Endothelial cell of umbilical vein (primary cell): Measurements from ENCODE around the gene INO80D. TPM values are rescaled to one million over a fixed set of nuclear protein-coding genes. Genes with fewer than 3 reads are reported as not detected.

ENCODE experiments used
- BruUV-seq: library from RNA; stranded (reverse); fragments of 400-500 nt; replicated peaks from 2 replicates; lab custom pipeline; 2021; lab: Mats Ljungman, UMichigan
- CTCF ChIA-PET: fragments of 300-600, 350-600 bp; sonication (Branson Sonifier 250); formaldehyde crosslinking; loops from one replicate; lab custom pipeline; 2021; ENCODE audit warnings: antibody characterized with exemption, inconsistent platforms; lab: Charles Lee
- POLR2A ChIA-PET: fragments of 300-600, 350-600 bp; sonication (Branson Sonifier 250); formaldehyde crosslinking; loops from one replicate; lab custom pipeline; 2021; ENCODE audit warnings: antibody characterized with exemption, inconsistent platforms; lab: Charles Lee
- DNase-seq: peaks from one replicate; pipeline ENCODE4 v3.0.0-alpha.2; 2011; ENCODE audit warnings: low read depth, low spot score
- FAIRE-seq: peaks from 2 replicates; lab custom pipeline; 2011; peaks lifted over from hg19 to GRCh38; lab: Jason Lieb, UNC
- H2AFZ ChIP-seq: 2 replicates; pipeline ENCODE4 v1.6.0; 2012; ENCODE audit warnings: low read depth, low read length, control low read depth, inconsistent platforms
- H3K27ac ChIP-seq: 2 replicates; pipeline ENCODE4 v1.5.1; 2011; ENCODE audit warnings: low read depth, mild to moderate bottlenecking, control low read depth, low read length, moderate library complexity; ENCODE audit not compliant: insufficient read depth
- H3K27me3 ChIP-seq, 2 experiments: 2 replicates each; pipeline versions ENCODE4 v1.6.0 to v1.6.1; 2011; ENCODE audit warnings: low read length in 2 of 2, mixed read lengths in 1 of 2; ENCODE audit not compliant: control insufficient read depth in 2 of 2, insufficient read depth in 2 of 2
- H3K36me3 ChIP-seq, 2 experiments: 2 replicates in 1 of 2; 3 replicates in 1 of 2; pipeline ENCODE4 v1.5.1; 2011; ENCODE audit warnings: low read length in 2 of 2, mild to moderate bottlenecking in 1 of 2, moderate library complexity in 1 of 2; ENCODE audit not compliant: control insufficient read depth in 2 of 2, insufficient read depth in 2 of 2; ENCODE audit errors: extremely low read depth in 1 of 2
- H3K4me1 ChIP-seq: 3 replicates; pipeline ENCODE4 v1.5.1; 2011; ENCODE audit warnings: mild to moderate bottlenecking, low read length; ENCODE audit not compliant: control insufficient read depth, insufficient read depth; ENCODE audit errors: extremely low read depth
- H3K4me2 ChIP-seq: 2 replicates; pipeline ENCODE4 v1.6.1; 2011; ENCODE audit warnings: low read length, control low read depth, mixed read lengths; ENCODE audit not compliant: insufficient read depth
- H3K4me3 ChIP-seq, 3 experiments: fragments of 200-600 bp in 1 of 3; sonication (generic), shearing (Covaris generic) in 1 of 3; replicated peaks in 1 of 3; 2 replicates each; pipeline ENCODE4 v1.5.1; 2011 to 2016; ENCODE audit warnings: control low read depth in 3 of 3, low read length in 3 of 3, mild to moderate bottlenecking in 2 of 3, inconsistent platforms in 1 of 3, low read depth in 1 of 3, moderate library complexity in 1 of 3; ENCODE audit not compliant: insufficient read depth in 1 of 3
- H3K79me2 ChIP-seq: 2 replicates; pipeline ENCODE4 v1.6.0; 2012; ENCODE audit warnings: low read length, inconsistent platforms; ENCODE audit not compliant: control insufficient read depth, insufficient read depth
- H3K9ac ChIP-seq: replicated peaks from 2 replicates; pipeline ENCODE3; 2011; ENCODE audit warnings: low read length, control low read depth; ENCODE audit not compliant: insufficient read depth; ENCODE audit errors: extremely low read depth
- H3K9me1 ChIP-seq: replicated peaks from 3 replicates; pipeline ENCODE4 v1.6.0; 2011; ENCODE audit warnings: mild to moderate bottlenecking, low read length; ENCODE audit not compliant: control insufficient read depth, insufficient read depth; ENCODE audit errors: extremely low read depth
- H3K9me3 ChIP-seq: replicated peaks from 2 replicates; pipeline ENCODE4 v1.5.1; 2012; ENCODE audit warnings: low read length, inconsistent platforms; ENCODE audit not compliant: control insufficient read depth, insufficient read depth
- H4K20me1 ChIP-seq: replicated peaks from 2 replicates; pipeline ENCODE3; 2011; ENCODE audit warnings: mild to moderate bottlenecking, low read length; ENCODE audit not compliant: control insufficient read depth, insufficient read depth; ENCODE audit errors: extremely low read depth
- CTCF ChIP-seq, 2 donors: IDR thresholded peaks; 1 replicate in 1 of 2; 2 replicates in 1 of 2; pipeline ENCODE4 v1.5.1; 2011; ENCODE audit warnings: low read length in 2 of 2, mild to moderate bottlenecking in 2 of 2, moderate library complexity in 2 of 2, control low read depth in 1 of 2, inconsistent platforms in 1 of 2, low read depth in 1 of 2; ENCODE audit not compliant: insufficient read depth in 1 of 2; ENCODE audit errors: extremely low read depth in 1 of 2
- EZH2 ChIP-seq: IDR thresholded peaks from 2 replicates; pipeline ENCODE4 v1.6.1; 2012; ENCODE audit warnings: borderline replicate concordance, low read depth, mild to moderate bottlenecking, moderate library complexity, low read length, inconsistent platforms; ENCODE audit not compliant: severe bottlenecking
- FOS ChIP-seq: IDR thresholded peaks from 2 replicates; pipeline ENCODE4 v1.6.1; 2011; ENCODE audit warnings: mild to moderate bottlenecking, low read length, moderate library complexity, borderline replicate concordance; ENCODE audit not compliant: insufficient read depth
- GATA2 ChIP-seq: IDR thresholded peaks from 2 replicates; pipeline ENCODE4 v1.7.0; 2011; ENCODE audit warnings: low read depth, mild to moderate bottlenecking, moderate library complexity, mixed read lengths, low read length; ENCODE audit not compliant: insufficient read length, insufficient read depth
- JUN ChIP-seq: IDR thresholded peaks from 2 replicates; pipeline ENCODE4 v1.6.1; 2011; ENCODE audit warnings: borderline replicate concordance, low read depth; ENCODE audit not compliant: insufficient read length, insufficient read depth
- MYC ChIP-seq: IDR thresholded peaks from one replicate; pipeline ENCODE4 v1.6.1; 2011; ENCODE audit warnings: mild to moderate bottlenecking, low read depth, low read length
- POLR2A ChIP-seq: IDR thresholded peaks from 2 replicates; pipeline ENCODE4 v1.6.1; 2012; ENCODE audit warnings: low read depth, mild to moderate bottlenecking, control low read depth, low read length
- POLR2AphosphoS5 ChIP-seq: IDR thresholded peaks from 2 replicates; pipeline ENCODE4 v1.6.1; 2012; ENCODE audit warnings: low read depth, mild to moderate bottlenecking, control low read depth, low read length, moderate library complexity; ENCODE audit not compliant: insufficient read depth
- dilution Hi-C: fragments of 300-500 bp; cut with MboI; formaldehyde crosslinking; loops from one replicate; pipeline ENCODE4 v1.15.0; 2019; ENCODE audit warnings: low sequenced_read_pairs; ENCODE audit not compliant: extremely low pct_ligation_motif_present
- intact Hi-C: fragments of 100-400 bp; cut with micrococcal nuclease; formaldehyde crosslinking; loops from one replicate; pipeline ENCODE4 v1.10.0; 2022
- polyA plus RNA-seq, 4 experiments: library from polyadenylated mRNA; depleted of rRNA in 3 of 4; stranded (reverse) in 3 of 4; unstranded in 1 of 4; fragments of >200 nt; gene quantifications; 2 replicates each; pipeline versions ENCODE4 v1.2.1 to v1.2.3, GENCODE V29; 2011 to 2012; ENCODE audit warnings: missing spikeins in 1 of 4
- total RNA-seq: library from RNA; stranded (reverse); gene quantifications from 2 replicates; pipeline ENCODE4 v1.2.3, GENCODE V29; 2021
- TF ChIP-seq, protein P1 (sequence below): IDR thresholded peaks from 2 replicates; pipeline ENCODE4 v1.6.1; 2011; ENCODE audit not compliant: insufficient read depth, insufficient read length

INO80D gene
- total and polyA plus RNA-seq, 2 donors (not counting 3 experiments of a cell fraction or from before 2014, with no cell fraction given), result 2.9 to 20.3 TPM

DNA sequence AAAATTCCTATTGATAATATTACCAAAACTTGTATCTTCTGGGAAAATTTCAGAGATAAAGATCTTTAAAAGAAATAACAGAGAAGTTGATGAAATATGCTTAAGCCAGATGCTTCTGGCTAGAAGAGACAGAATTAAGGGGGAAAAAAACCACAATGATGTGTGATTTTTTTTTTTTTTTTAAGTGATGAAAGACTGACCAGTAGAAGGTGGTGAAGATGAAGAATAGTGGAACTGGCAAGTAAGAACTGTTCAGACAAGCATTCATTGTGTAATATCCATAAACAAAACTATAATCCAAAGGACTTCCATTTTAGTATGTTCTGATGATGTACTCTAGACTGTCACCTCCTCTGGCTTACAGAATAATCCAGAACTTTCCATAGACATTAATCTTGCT lies 89.8 kb downstream of the INO80D start:
- TF ChIP-seq EZH2 (no peak), JUN (no peak), CTCF (IDR thresholded peaks at IDR 0.05; ENCODE audit: extremely low read depth in 1 of 2, insufficient read depth in 1 of 2, low read depth in 1 of 2, low read length in 2 of 2) (no peak), FOS (no peak), POLR2A (no peak), GATA2 (no peak), MYC (no peak), POLR2AphosphoS5 (no peak)
- TF ChIP-seq, protein P1, sequence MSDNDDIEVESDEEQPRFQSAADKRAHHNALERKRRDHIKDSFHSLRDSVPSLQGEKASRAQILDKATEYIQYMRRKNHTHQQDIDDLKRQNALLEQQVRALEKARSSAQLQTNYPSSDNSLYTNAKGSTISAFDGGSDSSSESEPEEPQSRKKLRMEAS, result no peak
- Histone ChIP-seq H4K20me1 (no peaks in the 10 kb centered on the region), H3K9me1 (peaks cover 2% of the 10 kb centered on the region), H3K4me3 (no peak overlapping the region), H3K36me3 (no peaks in the 10 kb centered on the region), H3K4me1 (no peaks in the 10 kb centered on the region), H3K27me3 (no peaks in the 10 kb centered on the region), H3K27ac (no peak overlapping the region), H3K79me2 (no peaks in the 10 kb centered on the region), H2AFZ (no peak overlapping the region), H3K9me3 (no peaks in the 10 kb centered on the region), H3K4me2 (no peak overlapping the region), H3K9ac (no peak overlapping the region)
- ChIA-PET CTCF (no interaction called here), POLR2A (no interaction called here)
- FAIRE-seq (no peak), DNase-seq (no peak)
- intact Hi-C loops (no loop called here), dilution Hi-C loops (no loop called here)
- no TSS peak for BruUV-seq
